ENCODE measurements around the gene AOAH.
A peak's percentile ranks its signal among the peaks of the same experiment; 100 is the strongest.

AOAH gene

DNA sequence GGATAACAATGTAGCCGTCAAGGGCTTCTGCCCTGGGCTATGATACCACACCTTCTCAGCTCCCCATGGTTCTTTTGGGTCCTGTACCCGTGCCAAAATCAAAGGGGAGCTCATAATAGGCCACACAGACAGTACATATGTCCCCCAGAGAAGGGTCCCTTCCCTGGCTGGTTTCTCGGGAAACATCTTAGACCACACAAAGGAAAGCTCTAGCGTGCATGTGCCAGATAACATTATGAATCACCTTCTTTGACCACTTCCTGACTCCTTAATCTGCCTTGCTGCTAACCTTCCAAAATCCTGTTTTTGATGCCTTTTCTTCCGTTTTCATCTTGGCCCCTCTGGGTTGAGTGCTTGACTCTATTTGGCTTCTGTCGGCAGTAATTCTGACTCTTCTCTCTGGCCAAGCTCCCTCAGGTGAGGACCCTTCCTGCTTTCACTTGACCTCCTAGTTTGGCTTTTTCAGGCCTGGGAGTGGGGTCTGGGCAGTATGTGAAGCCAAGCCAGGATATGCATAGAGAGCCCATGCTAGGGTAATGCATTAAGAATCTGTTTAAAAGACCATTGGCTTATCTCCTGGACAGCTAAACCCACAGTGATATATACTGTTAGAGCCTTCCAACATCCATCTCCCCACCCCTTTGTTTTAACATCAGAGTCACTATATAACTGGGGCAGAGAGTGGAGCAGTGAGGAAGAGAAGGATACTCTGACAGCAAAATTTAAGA lies 249.8 kb downstream of the AOAH start:
- no peak overlapping the region for H3K9ac ChIP-seq (ENCODE audit: low read length)
- no peaks in the 10 kb centered on the region for H3K4me1 ChIP-seq (ENCODE audit: low read length)
- H3F3A ChIP-seq (ENCODE audit: insufficient read depth, low read length), result no peaks in the 10 kb centered on the region
- no peaks in the 10 kb centered on the region for H3K79me2 ChIP-seq (ENCODE audit: low read length)
- no peaks in the 10 kb centered on the region for H3K36me3 ChIP-seq (replicated peaks; ENCODE audit: insufficient read depth, low read length)
- H3K4me3 ChIP-seq (ENCODE audit: low read length), result no peak overlapping the region
- H3K4me2 ChIP-seq (ENCODE audit: low read depth, low read length), result no peak overlapping the region
- no peak overlapping the region for H3K27ac ChIP-seq (ENCODE audit: low read length)
- H2AFZ ChIP-seq (ENCODE audit: low read length), result no peak overlapping the region
- H3K9me2 ChIP-seq (replicated peaks; ENCODE audit: insufficient read depth, low read length), result no peaks in the 10 kb centered on the region
- H3K27me3 ChIP-seq (replicated peaks; ENCODE audit: insufficient read depth, low read length), result no peaks in the 10 kb centered on the region
- no peak for TF ChIP-seq EZH2phosphoT487 (IDR thresholded peaks at IDR 0.05; ENCODE audit: low read length)
- TF ChIP-seq, protein P1, sequence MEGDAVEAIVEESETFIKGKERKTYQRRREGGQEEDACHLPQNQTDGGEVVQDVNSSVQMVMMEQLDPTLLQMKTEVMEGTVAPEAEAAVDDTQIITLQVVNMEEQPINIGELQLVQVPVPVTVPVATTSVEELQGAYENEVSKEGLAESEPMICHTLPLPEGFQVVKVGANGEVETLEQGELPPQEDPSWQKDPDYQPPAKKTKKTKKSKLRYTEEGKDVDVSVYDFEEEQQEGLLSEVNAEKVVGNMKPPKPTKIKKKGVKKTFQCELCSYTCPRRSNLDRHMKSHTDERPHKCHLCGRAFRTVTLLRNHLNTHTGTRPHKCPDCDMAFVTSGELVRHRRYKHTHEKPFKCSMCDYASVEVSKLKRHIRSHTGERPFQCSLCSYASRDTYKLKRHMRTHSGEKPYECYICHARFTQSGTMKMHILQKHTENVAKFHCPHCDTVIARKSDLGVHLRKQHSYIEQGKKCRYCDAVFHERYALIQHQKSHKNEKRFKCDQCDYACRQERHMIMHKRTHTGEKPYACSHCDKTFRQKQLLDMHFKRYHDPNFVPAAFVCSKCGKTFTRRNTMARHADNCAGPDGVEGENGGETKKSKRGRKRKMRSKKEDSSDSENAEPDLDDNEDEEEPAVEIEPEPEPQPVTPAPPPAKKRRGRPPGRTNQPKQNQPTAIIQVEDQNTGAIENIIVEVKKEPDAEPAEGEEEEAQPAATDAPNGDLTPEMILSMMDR (IDR thresholded peaks at IDR 0.05; ENCODE audit: low read length), result no peak
- TF ChIP-seq EZH2 (optimal IDR thresholded peaks at IDR 0.05; ENCODE audit: low read depth, low read length), result no peak
- no peaks in the 10 kb centered on the region for H3K9me3 ChIP-seq (replicated peaks; ENCODE audit: insufficient read depth, low read length)
- no peak for DNase-seq
- no peaks in the 10 kb centered on the region for H4K20me1 ChIP-seq (ENCODE audit: insufficient read depth, low read length)

DNA sequence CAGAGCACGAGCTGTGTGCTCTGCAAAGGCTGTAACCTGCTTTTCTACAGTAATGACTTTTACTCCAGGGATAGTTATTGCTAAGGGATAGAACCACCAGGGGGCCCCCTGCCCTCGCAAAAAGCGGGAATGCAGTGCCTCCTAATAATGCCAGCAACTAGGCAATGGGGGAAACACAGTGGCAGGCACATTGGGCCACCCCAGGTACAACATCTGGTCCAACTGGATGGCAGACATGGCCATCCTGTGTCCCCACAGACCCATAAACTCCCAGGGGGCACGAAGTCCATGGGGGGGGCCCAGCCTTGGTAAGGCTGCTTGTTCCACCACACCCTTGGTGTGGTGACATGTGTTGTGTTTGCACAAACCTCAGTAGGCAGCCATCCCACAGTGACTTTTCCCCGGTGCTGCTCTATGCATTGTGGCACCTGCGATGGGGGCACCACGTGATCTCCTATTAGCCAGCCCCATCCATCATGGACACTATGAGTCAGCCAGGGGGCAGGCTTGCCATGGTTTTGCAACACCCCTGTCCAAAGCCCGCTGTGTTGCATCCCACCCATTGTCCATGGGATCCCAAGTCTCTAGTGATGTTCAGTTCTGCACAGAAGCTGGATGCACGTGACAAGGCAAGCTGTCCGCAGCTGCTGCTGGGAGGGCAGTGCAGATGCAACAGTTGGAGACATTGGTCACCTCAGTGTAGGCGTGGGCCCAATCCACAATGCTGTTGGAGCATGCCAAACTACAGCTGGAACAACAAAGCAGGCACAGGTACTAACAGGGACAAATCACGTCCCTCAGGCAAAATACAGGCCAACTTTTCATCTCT lies 250.6 kb downstream of the AOAH start:
- Histone ChIP-seq H3K4me2 (ENCODE audit: low read depth, low read length) (no peak overlapping the region), H3K4me3 (ENCODE audit: low read length) (no peak overlapping the region), H2AFZ (ENCODE audit: low read length) (no peak overlapping the region), H3K9me3 (replicated peaks; ENCODE audit: insufficient read depth, low read length) (no peaks in the 10 kb centered on the region), H3K27ac (ENCODE audit: low read length) (no peak overlapping the region), H3F3A (ENCODE audit: insufficient read depth, low read length) (no peaks in the 10 kb centered on the region), H3K4me1 (ENCODE audit: low read length) (no peaks in the 10 kb centered on the region), H3K9ac (ENCODE audit: low read length) (no peak overlapping the region), H3K79me2 (ENCODE audit: low read length) (no peaks in the 10 kb centered on the region), H4K20me1 (ENCODE audit: insufficient read depth, low read length) (no peaks in the 10 kb centered on the region), H3K27me3 (replicated peaks; ENCODE audit: insufficient read depth, low read length) (no peaks in the 10 kb centered on the region), H3K36me3 (replicated peaks; ENCODE audit: insufficient read depth, low read length) (no peaks in the 10 kb centered on the region), H3K9me2 (replicated peaks; ENCODE audit: insufficient read depth, low read length) (no peaks in the 10 kb centered on the region)
- DNase-seq, result no peak
- no peak for TF ChIP-seq EZH2phosphoT487 (IDR thresholded peaks at IDR 0.05; ENCODE audit: low read length)
- no peak for TF ChIP-seq EZH2 (optimal IDR thresholded peaks at IDR 0.05; ENCODE audit: low read depth, low read length)
- TF ChIP-seq, protein P1 (IDR thresholded peaks at IDR 0.05; ENCODE audit: low read length), result peak; percentile 53

DNA sequence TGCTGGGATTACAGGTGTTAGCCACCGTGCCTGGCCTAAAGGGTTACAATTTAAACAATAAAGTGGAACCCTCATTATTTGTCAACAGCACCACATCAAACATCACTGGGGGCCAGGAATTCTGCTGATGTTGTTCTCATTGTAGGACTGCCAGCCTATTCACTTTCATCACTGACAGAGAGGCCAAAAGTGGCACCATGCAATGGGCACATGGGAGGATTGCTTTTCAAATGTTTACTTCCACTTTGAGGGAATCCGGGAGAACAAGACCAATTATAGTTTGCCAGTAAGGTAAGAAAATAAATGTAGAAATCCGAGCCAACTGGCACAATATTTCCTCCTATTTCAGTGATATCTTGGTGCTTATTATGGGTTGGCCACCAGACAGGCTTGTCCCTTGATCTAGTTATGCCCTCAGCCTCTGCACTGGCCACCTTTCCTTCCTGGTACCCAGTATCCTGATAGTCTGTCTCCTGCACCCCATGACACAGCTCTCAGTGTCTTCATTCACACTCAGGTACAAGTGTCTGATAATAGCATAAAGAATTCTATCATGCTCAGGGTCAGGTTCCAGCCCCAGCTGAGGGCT lies 252.1 kb downstream of the AOAH start:
- Histone ChIP-seq H3K9me3 (replicated peaks; ENCODE audit: insufficient read depth, low read length) (no peaks in the 10 kb centered on the region), H3F3A (ENCODE audit: insufficient read depth, low read length) (no peaks in the 10 kb centered on the region), H3K36me3 (replicated peaks; ENCODE audit: insufficient read depth, low read length) (no peaks in the 10 kb centered on the region), H3K4me3 (ENCODE audit: low read length) (no peak overlapping the region), H3K27ac (ENCODE audit: low read length) (no peak overlapping the region), H3K9me2 (replicated peaks; ENCODE audit: insufficient read depth, low read length) (no peaks in the 10 kb centered on the region), H3K79me2 (ENCODE audit: low read length) (no peaks in the 10 kb centered on the region), H3K27me3 (replicated peaks; ENCODE audit: insufficient read depth, low read length) (no peaks in the 10 kb centered on the region), H3K4me2 (ENCODE audit: low read depth, low read length) (no peak overlapping the region), H3K9ac (ENCODE audit: low read length) (no peak overlapping the region), H3K4me1 (ENCODE audit: low read length) (no peaks in the 10 kb centered on the region), H4K20me1 (ENCODE audit: insufficient read depth, low read length) (no peaks in the 10 kb centered on the region), H2AFZ (ENCODE audit: low read length) (no peak overlapping the region)
- TF ChIP-seq EZH2phosphoT487 (IDR thresholded peaks at IDR 0.05; ENCODE audit: low read length) (no peak), EZH2 (optimal IDR thresholded peaks at IDR 0.05; ENCODE audit: low read depth, low read length) (no peak)
- TF ChIP-seq, protein P1 (IDR thresholded peaks at IDR 0.05; ENCODE audit: low read length), result no peak
- no peak for DNase-seq
